GM04503 (cell line): ENCODE data around the gene BRAT1.
"Not testable (repeated sequence)": the region's sequence is repeated elsewhere in the genome, so short reads cannot be mapped to it uniquely, and the experiment has no call there.

Experiments used
- DNase-seq: peaks from one replicate; pipeline ENCODE4 v3.0.0-alpha.2; 2012; ENCODE audit warnings: low read depth

Gene BRAT1

GRCh38 chr7:2583798-2584580 lies 28.7 kb upstream of the BRAT1 start:
- no peak for DNase-seq

- no peak for DNase-seq
These were observed 26.8 kb upstream of the BRAT1 start for GRCh38 chr7:2582006-2582735.

GRCh38 chr7:2580636-2581035 lies 25.3 kb upstream of the BRAT1 start:
- no peak for DNase-seq

- DNase-seq, result no peak
These were observed 22.8 kb upstream of the BRAT1 start for GRCh38 chr7:2577914-2578680.

GRCh38 chr7:2576742-2577491 lies 21.6 kb upstream of the BRAT1 start:
- no peak for DNase-seq

GRCh38 chr7:2575733-2576340 lies 20.5 kb upstream of the BRAT1 start:
- DNase-seq, result no peak

- DNase-seq, result no peak
These were observed 19.9 kb upstream of the BRAT1 start for GRCh38 chr7:2575046-2575732.

GRCh38 chr7:2573761-2574160 lies 18.4 kb upstream of the BRAT1 start:
- DNase-seq, result no peak

- DNase-seq, result no peak
These were observed 16.9 kb upstream of the BRAT1 start for GRCh38 chr7:2572101-2572842.

- no peak for DNase-seq
These were observed 16.1 kb upstream of the BRAT1 start for GRCh38 chr7:2571409-2571808.

GRCh38 chr7:2570021-2570420 lies 14.7 kb upstream of the BRAT1 start:
- no peak for DNase-seq

GRCh38 chr7:2569421-2569820 lies 14.1 kb upstream of the BRAT1 start:
- no peak for DNase-seq

- no peak for DNase-seq
These were observed 13.3 kb upstream of the BRAT1 start for GRCh38 chr7:2568521-2569223.

- DNase-seq, result no peak
These were observed 12.5 kb upstream of the BRAT1 start for GRCh38 chr7:2567679-2568278.

- DNase-seq, result no peak
These were observed 11.8 kb upstream of the BRAT1 start for GRCh38 chr7:2566890-2567678.

GRCh38 chr7:2566348-2566889 lies 11.1 kb upstream of the BRAT1 start:
- DNase-seq, result no peak

GRCh38 chr7:2564970-2565540 lies 9.7 kb upstream of the BRAT1 start:
- DNase-seq, result no peak

GRCh38 chr7:2563955-2564354 lies 8.6 kb upstream of the BRAT1 start:
- DNase-seq, result not testable (repeated sequence)
